ENCODE results near the gene RSBN1.

DNA sequence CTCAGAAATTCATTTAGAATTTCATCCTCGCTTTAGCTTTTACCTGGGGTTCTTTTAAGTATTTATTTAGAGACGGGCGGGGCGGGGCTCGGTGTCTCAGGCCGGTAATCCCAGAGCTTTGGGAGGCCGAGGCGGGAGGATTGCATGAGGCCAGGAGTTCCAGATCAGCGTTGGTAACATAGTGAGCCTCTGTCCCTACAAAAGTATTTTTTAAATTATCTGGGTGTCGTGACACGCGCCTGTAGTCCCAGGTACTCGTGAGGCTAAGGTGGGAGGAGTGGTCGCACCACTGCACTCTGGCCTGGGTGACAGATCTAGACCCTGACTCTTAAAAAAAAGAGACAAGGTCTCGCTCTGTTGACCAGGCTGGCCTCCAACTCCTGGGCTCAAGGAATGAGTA, 942 bp upstream of the RSBN1 start:
- TF ChIP-seq POLR2AphosphoS5 (IDR thresholded peaks at IDR 0.05; ENCODE audit: low read depth, low read length): no peak
- TF ChIP-seq POLR2A (IDR thresholded peaks at IDR 0.05; ENCODE audit: low read depth, low read length): no peak
